Measurements from ENCODE around the gene B3GNT9. TPM values are rescaled to one million over a fixed set of nuclear protein-coding genes. Genes with fewer than 3 reads are reported as not detected.

The B3GNT9 gene
- total and polyA plus RNA-seq, 11 donors: 6.4 to 17.5 (median 11.9) TPM

DNA sequence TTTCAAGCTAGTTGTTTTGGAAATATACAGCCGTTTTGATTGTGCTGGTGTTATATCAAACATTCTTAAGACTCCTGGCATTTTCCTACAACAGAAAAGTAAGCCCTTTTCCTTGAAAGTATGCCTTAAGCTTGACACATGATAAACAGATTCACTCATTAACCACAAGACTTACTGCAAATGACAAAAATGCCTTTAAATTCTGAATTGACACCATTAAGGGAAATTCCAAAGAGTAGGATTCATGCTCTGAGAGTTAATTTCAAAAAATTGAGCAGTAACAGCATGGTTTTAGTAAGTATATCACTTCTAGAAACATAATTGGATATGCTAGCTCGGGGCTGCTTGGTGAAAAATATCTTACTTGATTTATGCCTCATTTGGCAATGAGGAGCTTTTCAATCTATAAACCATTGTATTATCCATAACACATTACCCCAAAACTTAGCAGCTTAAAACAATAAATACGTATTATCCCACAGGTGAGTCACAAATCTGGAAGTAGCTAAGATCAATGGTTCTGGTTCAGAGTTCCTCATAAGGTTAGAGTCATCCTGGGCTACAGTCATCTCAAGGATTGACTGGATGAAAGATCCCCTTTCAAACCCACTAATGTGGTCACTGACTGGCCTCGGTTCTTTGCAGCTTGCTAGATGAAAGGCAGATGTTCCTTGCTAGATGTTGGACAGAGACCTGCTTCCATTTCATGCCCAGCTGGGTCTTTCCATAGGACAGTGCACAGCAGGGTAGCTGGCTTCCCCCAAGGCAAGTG is 49.3 kb downstream of the B3GNT9 start:
- DNase-seq (no peak), ATAC-seq (no peak)
- H3K36me3 ChIP-seq: peaks cover 0 to 50% (median 21%) of the 10 kb centered on the region in 9 donors
- WGBS, 4 donors: 91 to 95% (median 93%) methylated on average over 4 of the region's 4 CpGs
- no peak overlapping the region for H3K4me3 ChIP-seq
- H3K27me3 ChIP-seq: no peaks in the 10 kb centered on the region
- peaks cover 0 to 23% (median 2%) of the 10 kb centered on the region in 12 donors for H3K4me1 ChIP-seq
- no peak overlapping the region for H3K27ac ChIP-seq
- intact Hi-C loops (cut with DNase I): loop anchor here in 4 of 10 donors (2.0 to 10.0 kb wide), 3 partner anchors 87 to 125 kb away; no protein-coding TSS in a partner anchor
- no peaks in the 10 kb centered on the region for H3K9me3 ChIP-seq
- TF ChIP-seq, protein P1, sequence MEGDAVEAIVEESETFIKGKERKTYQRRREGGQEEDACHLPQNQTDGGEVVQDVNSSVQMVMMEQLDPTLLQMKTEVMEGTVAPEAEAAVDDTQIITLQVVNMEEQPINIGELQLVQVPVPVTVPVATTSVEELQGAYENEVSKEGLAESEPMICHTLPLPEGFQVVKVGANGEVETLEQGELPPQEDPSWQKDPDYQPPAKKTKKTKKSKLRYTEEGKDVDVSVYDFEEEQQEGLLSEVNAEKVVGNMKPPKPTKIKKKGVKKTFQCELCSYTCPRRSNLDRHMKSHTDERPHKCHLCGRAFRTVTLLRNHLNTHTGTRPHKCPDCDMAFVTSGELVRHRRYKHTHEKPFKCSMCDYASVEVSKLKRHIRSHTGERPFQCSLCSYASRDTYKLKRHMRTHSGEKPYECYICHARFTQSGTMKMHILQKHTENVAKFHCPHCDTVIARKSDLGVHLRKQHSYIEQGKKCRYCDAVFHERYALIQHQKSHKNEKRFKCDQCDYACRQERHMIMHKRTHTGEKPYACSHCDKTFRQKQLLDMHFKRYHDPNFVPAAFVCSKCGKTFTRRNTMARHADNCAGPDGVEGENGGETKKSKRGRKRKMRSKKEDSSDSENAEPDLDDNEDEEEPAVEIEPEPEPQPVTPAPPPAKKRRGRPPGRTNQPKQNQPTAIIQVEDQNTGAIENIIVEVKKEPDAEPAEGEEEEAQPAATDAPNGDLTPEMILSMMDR (IDR thresholded peaks at IDR 0.05): peak in 1 of 12 donors; percentile 0
- TF ChIP-seq POLR2A (IDR thresholded peaks at IDR 0.05): no peak

GRCh38 chr16:67100569-67101310 is 50.1 kb downstream of the B3GNT9 start:
- TF ChIP-seq, protein P1 (IDR thresholded peaks at IDR 0.05): peak in 6 of 12 donors; percentile 6 to 26 (median 16)
- no peak for TF ChIP-seq POLR2A (IDR thresholded peaks at IDR 0.05)
- Histone ChIP-seq H3K4me1 (peaks cover 0 to 15% (median under 1%) of the 10 kb centered on the region in 12 donors), H3K4me3 (no peak overlapping the region), H3K9me3 (no peaks in the 10 kb centered on the region), H3K27ac (no peak overlapping the region), H3K27me3 (no peaks in the 10 kb centered on the region), H3K36me3 (peaks cover 0 to 50% (median 21%) of the 10 kb centered on the region in 9 donors)
- 91 to 99% (median 98%) methylated on average over 1 of the region's 1 CpG for WGBS, 4 donors
- DNase-seq (no peak), ATAC-seq (no peak)
- intact Hi-C loops (cut with DNase I): loop anchor here in 4 of 10 donors (2.0 to 10.0 kb wide), 3 partner anchors 86 to 124 kb away; no protein-coding TSS in a partner anchor

- no peak for DNase-seq
- Histone ChIP-seq H3K9me3 (no peaks in the 10 kb centered on the region), H3K4me3 (no peak overlapping the region), H3K27me3 (no peaks in the 10 kb centered on the region), H3K36me3 (peaks cover 0 to 66% (median 21%) of the 10 kb centered on the region in 9 donors), H3K27ac (no peak overlapping the region), H3K4me1 (no peaks in the 10 kb centered on the region)
- intact Hi-C loops (cut with DNase I): loop anchor here in 1 of 10 donors (10.0 kb wide), 1 partner anchor 64 kb away; no protein-coding TSS in a partner anchor
- ATAC-seq: no peak
- TF ChIP-seq, protein P1 (IDR thresholded peaks at IDR 0.05): no peak
- no peak for TF ChIP-seq POLR2A (IDR thresholded peaks at IDR 0.05)
- WGBS, 4 donors: 88 to 93% (median 92%) methylated on average over 2 of the region's 2 CpGs
Observed at GRCh38 chr16:67098599-67098998, 52.2 kb downstream of the B3GNT9 start.

Other genes starting within 250 kb of the B3GNT9 start
- gene CDH16, start 232.1 kb downstream of the B3GNT9 start, total RNA-seq: under 1 TPM in 4 of 9 donors, not detected in 5; 0.13 to 0.44 (median 0.17) TPM
- 1 to 10 TPM in 1 of 2 donors, under 1 TPM in 1; 0.08 to 1.6 TPM for gene CDH16, start 232.1 kb downstream of the B3GNT9 start, polyA plus RNA-seq
- 100 to 1,000 TPM in 7 of 9 donors, 10 to 100 TPM in 2; 57.5 to 298 (median 143) TPM for gene RRAD, start 225.5 kb downstream of the B3GNT9 start, total RNA-seq
- 100 to 1,000 TPM; 152 to 277 TPM for gene RRAD, start 225.5 kb downstream of the B3GNT9 start, polyA plus RNA-seq
- 100 to 1,000 TPM; 103 to 188 (median 110) TPM for gene CIAO2B, start 216.6 kb downstream of the B3GNT9 start, total RNA-seq
- gene CIAO2B, start 216.6 kb downstream of the B3GNT9 start, polyA plus RNA-seq: 100 to 1,000 TPM; 265 to 669 TPM
- gene CES2, start 215.5 kb downstream of the B3GNT9 start, total RNA-seq: 100 to 1,000 TPM in 4 of 9 donors, 10 to 100 TPM in 5; 56.0 to 157 (median 78.8) TPM
- 100 to 1,000 TPM in 1 of 2 donors, 10 to 100 TPM in 1; 40.9 to 125 TPM for gene CES2, start 215.5 kb downstream of the B3GNT9 start, polyA plus RNA-seq
- gene CES3, start 189.7 kb downstream of the B3GNT9 start, total RNA-seq: 1 to 10 TPM in 3 of 9 donors, under 1 TPM in 6; 0.51 to 1.7 (median 0.88) TPM
- 1 to 10 TPM in 1 of 2 donors, under 1 TPM in 1; 0.08 to 1.1 TPM for gene CES3, start 189.7 kb downstream of the B3GNT9 start, polyA plus RNA-seq
- gene CES4A, start 162.4 kb downstream of the B3GNT9 start, total RNA-seq: 10 to 100 TPM in 2 of 9 donors, 1 to 10 TPM in 7; 3.5 to 26.8 (median 7.1) TPM
- gene CES4A, start 162.4 kb downstream of the B3GNT9 start, polyA plus RNA-seq: 10 to 100 TPM in 1 of 2 donors, 1 to 10 TPM in 1; 8.1 to 16.6 TPM
- gene CBFB, start 121.8 kb downstream of the B3GNT9 start, total RNA-seq: 10 to 100 TPM; 16.4 to 53.6 (median 28.1) TPM
- gene CBFB, start 121.8 kb downstream of the B3GNT9 start, polyA plus RNA-seq: 10 to 100 TPM; 11.3 to 41.0 TPM
- gene PHAF1, start 41.1 kb downstream of the B3GNT9 start, total RNA-seq: 10 to 100 TPM in 5 of 9 donors, 1 to 10 TPM in 4; 8.4 to 17.8 (median 11.6) TPM
- gene PHAF1, start 41.1 kb downstream of the B3GNT9 start, polyA plus RNA-seq: 10 to 100 TPM in 1 of 2 donors, 1 to 10 TPM in 1; 5.6 to 11.6 TPM
- gene TRADD, start 8.9 kb upstream of the B3GNT9 start, total RNA-seq: 10 to 100 TPM in 4 of 9 donors, 1 to 10 TPM in 5; 4.7 to 14.3 (median 8.4) TPM
- 10 to 100 TPM in 1 of 2 donors, 1 to 10 TPM in 1; 6.8 to 16.2 TPM for gene TRADD, start 8.9 kb upstream of the B3GNT9 start, polyA plus RNA-seq
- 10 to 100 TPM in 1 of 9 donors, 1 to 10 TPM in 8; 5.0 to 13.4 (median 7.2) TPM for gene FBXL8, start 9.0 kb upstream of the B3GNT9 start, total RNA-seq
- 1 to 10 TPM; 5.4 to 9.2 TPM for gene FBXL8, start 9.0 kb upstream of the B3GNT9 start, polyA plus RNA-seq
- 10 to 100 TPM; 11.6 to 62.4 (median 35.4) TPM for gene HSF4, start 13.7 kb upstream of the B3GNT9 start, total RNA-seq
- 10 to 100 TPM in 1 of 2 donors, 1 to 10 TPM in 1; 5.9 to 62.5 TPM for gene HSF4, start 13.7 kb upstream of the B3GNT9 start, polyA plus RNA-seq
- gene NOL3, start 19.5 kb upstream of the B3GNT9 start, total RNA-seq: 100 to 1,000 TPM in 1 of 9 donors, 10 to 100 TPM in 8; 64.9 to 119 (median 77.4) TPM
- 100 to 1,000 TPM; 112 to 121 TPM for gene NOL3, start 19.5 kb upstream of the B3GNT9 start, polyA plus RNA-seq
- gene MATCAP1, start 33.0 kb upstream of the B3GNT9 start, total RNA-seq: 10 to 100 TPM in 5 of 9 donors, 1 to 10 TPM in 4; 4.1 to 21.6 (median 11.1) TPM
- gene MATCAP1, start 33.0 kb upstream of the B3GNT9 start, polyA plus RNA-seq: 10 to 100 TPM; 10.2 to 15.5 TPM
- gene EXOC3L1, start 39.1 kb upstream of the B3GNT9 start, total RNA-seq: 1 to 10 TPM; 1.9 to 9.1 (median 2.8) TPM
- 1 to 10 TPM; 3.4 to 7.0 TPM for gene EXOC3L1, start 39.1 kb upstream of the B3GNT9 start, polyA plus RNA-seq
- 10 to 100 TPM; 25.2 to 71.3 (median 33.7) TPM for gene E2F4, start 41.2 kb upstream of the B3GNT9 start, total RNA-seq
- gene E2F4, start 41.2 kb upstream of the B3GNT9 start, polyA plus RNA-seq: 10 to 100 TPM; 29.3 to 41.4 TPM
- 1 to 10 TPM in 1 of 9 donors, under 1 TPM in 8; 0.32 to 1.8 (median 0.65) TPM for gene ELMO3, start 48.1 kb upstream of the B3GNT9 start, total RNA-seq
- under 1 TPM; 0.68 to 0.91 TPM for gene ELMO3, start 48.1 kb upstream of the B3GNT9 start, polyA plus RNA-seq
- gene TMEM208, start 76.1 kb upstream of the B3GNT9 start, total RNA-seq: 10 to 100 TPM in 6 of 9 donors, 1 to 10 TPM in 3; 6.2 to 21.8 (median 11.9) TPM
- 10 to 100 TPM; 49.5 to 79.7 TPM for gene TMEM208, start 76.1 kb upstream of the B3GNT9 start, polyA plus RNA-seq
- gene FHOD1, start 96.5 kb upstream of the B3GNT9 start, total RNA-seq: 10 to 100 TPM in 8 of 9 donors, 1 to 10 TPM in 1; 9.6 to 30.3 (median 18.0) TPM
- 10 to 100 TPM; 13.1 to 26.6 TPM for gene FHOD1, start 96.5 kb upstream of the B3GNT9 start, polyA plus RNA-seq
- 1 to 10 TPM in 6 of 9 donors, under 1 TPM in 3; 0.16 to 2.0 (median 1.3) TPM for gene SLC9A5, start 98.0 kb upstream of the B3GNT9 start, total RNA-seq
- gene SLC9A5, start 98.0 kb upstream of the B3GNT9 start, polyA plus RNA-seq: 1 to 10 TPM in 1 of 2 donors, under 1 TPM in 1; 0.29 to 1.0 TPM
- gene PLEKHG4, start 128.5 kb upstream of the B3GNT9 start, total RNA-seq: 1 to 10 TPM in 4 of 9 donors, under 1 TPM in 5; 0.44 to 4.0 (median 0.94) TPM
- 1 to 10 TPM; 1.2 to 1.4 TPM for gene PLEKHG4, start 128.5 kb upstream of the B3GNT9 start, polyA plus RNA-seq
- gene KCTD19, start 175.7 kb upstream of the B3GNT9 start, total RNA-seq: under 1 TPM in 1 of 9 donors, not detected in 8; 0.29 TPM
- gene KCTD19, start 175.7 kb upstream of the B3GNT9 start, polyA plus RNA-seq: under 1 TPM in 1 of 2 donors, not detected in 1; 0.19 TPM
- under 1 TPM in 1 of 9 donors, not detected in 8; 0.27 TPM for gene LRRC36, start 175.8 kb upstream of the B3GNT9 start, total RNA-seq
- under 1 TPM; 0.15 to 0.42 TPM for gene LRRC36, start 175.8 kb upstream of the B3GNT9 start, polyA plus RNA-seq
- gene TPPP3, start 242.5 kb upstream of the B3GNT9 start, total RNA-seq: 10 to 100 TPM in 5 of 9 donors, 1 to 10 TPM in 4; 7.0 to 17.0 (median 10.2) TPM
- gene TPPP3, start 242.5 kb upstream of the B3GNT9 start, polyA plus RNA-seq: 10 to 100 TPM; 13.4 to 20.1 TPM

Data from heart left ventricle (tissue), 16 donors.